ENCODE measurements around the gene SIPA1L3. TPM values are rescaled to one million over a fixed set of nuclear protein-coding genes. Genes with fewer than 3 reads are reported as not detected.

Gene SIPA1L3
- total RNA-seq, 1 experiment from 2014 or later, result 36.0 TPM

GRCh38 chr19:38183251-38183897 lies 276.4 kb downstream of the SIPA1L3 start:
- POLR2A ChIA-PET, result interaction anchor here (0.5 kb wide), 1 partner anchor 718 kb away, joined by 4 read pairs; no protein-coding TSS in a partner anchor
- Mint-ChIP-seq H3K36me3 (ENCODE audit: insufficient read depth, unreplicated experiment) (peaks cover 66% of the 10 kb centered on the region), H3K9me3 (ENCODE audit: unreplicated experiment) (no peaks in the 10 kb centered on the region), H3K4me3 (ENCODE audit: unreplicated experiment) (no peak overlapping the region), H3K27me3 (ENCODE audit: insufficient read depth, unreplicated experiment) (no peaks in the 10 kb centered on the region), H3K27ac (ENCODE audit: low read depth, unreplicated experiment) (no peak overlapping the region), H3K4me1 (ENCODE audit: insufficient read depth, unreplicated experiment) (peaks cover 4% of the 10 kb centered on the region)
- TF ChIP-seq, protein P1, sequence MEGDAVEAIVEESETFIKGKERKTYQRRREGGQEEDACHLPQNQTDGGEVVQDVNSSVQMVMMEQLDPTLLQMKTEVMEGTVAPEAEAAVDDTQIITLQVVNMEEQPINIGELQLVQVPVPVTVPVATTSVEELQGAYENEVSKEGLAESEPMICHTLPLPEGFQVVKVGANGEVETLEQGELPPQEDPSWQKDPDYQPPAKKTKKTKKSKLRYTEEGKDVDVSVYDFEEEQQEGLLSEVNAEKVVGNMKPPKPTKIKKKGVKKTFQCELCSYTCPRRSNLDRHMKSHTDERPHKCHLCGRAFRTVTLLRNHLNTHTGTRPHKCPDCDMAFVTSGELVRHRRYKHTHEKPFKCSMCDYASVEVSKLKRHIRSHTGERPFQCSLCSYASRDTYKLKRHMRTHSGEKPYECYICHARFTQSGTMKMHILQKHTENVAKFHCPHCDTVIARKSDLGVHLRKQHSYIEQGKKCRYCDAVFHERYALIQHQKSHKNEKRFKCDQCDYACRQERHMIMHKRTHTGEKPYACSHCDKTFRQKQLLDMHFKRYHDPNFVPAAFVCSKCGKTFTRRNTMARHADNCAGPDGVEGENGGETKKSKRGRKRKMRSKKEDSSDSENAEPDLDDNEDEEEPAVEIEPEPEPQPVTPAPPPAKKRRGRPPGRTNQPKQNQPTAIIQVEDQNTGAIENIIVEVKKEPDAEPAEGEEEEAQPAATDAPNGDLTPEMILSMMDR (IDR thresholded peaks at IDR 0.05; ENCODE audit: unreplicated experiment), result no peak
- intact Hi-C loops (cut with micrococcal nuclease), result no loop called here
- no TSS peak for BruUV-seq (replicated peaks)
- CTCF ChIA-PET, result interaction anchor here (0.6 to 3.8 kb wide), 2 partner anchors 24 to 281 kb away, joined by 3 to 9 read pairs; no protein-coding TSS in a partner anchor
- no peak for DNase-seq (ENCODE audit: unreplicated experiment)

DNA sequence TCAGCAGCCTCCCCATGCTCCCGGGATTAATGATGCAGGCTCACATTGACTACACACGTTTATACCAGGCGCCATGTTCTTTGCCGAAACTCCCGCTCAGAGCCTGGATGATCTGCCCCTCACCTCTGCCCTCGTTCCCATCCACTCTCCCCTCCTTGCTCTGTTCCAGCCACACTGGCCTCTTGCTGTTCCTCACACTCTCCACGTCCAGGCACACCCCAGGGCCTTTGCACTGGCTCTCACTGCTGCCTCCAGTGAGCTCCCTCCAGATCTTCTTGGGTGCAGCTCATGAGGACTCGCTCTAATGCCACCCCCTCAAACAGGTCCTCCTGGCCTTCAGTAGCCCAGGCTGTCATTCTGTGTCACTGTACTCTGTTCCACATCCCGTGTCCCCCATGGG lies 277.8 kb downstream of the SIPA1L3 start:
- H3K36me3 Mint-ChIP-seq (ENCODE audit: insufficient read depth, unreplicated experiment), result peaks cover 64% of the 10 kb centered on the region
- CTCF ChIA-PET, result interaction anchor here (0.6 to 0.7 kb wide), 3 partner anchors 32 to 282 kb away, joined by 3 read pairs; no protein-coding TSS in a partner anchor
- TF ChIP-seq, protein P1 (IDR thresholded peaks at IDR 0.05; ENCODE audit: unreplicated experiment), result no peak

GRCh38 chr19:38185562-38185961 lies 278.6 kb downstream of the SIPA1L3 start:
- Mint-ChIP-seq H3K27ac (ENCODE audit: low read depth, unreplicated experiment) (no peak overlapping the region), H3K4me1 (ENCODE audit: insufficient read depth, unreplicated experiment) (peaks cover 9% of the 10 kb centered on the region), H3K9me3 (ENCODE audit: unreplicated experiment) (no peaks in the 10 kb centered on the region), H3K36me3 (ENCODE audit: insufficient read depth, unreplicated experiment) (peaks cover 58% of the 10 kb centered on the region), H3K27me3 (ENCODE audit: insufficient read depth, unreplicated experiment) (no peaks in the 10 kb centered on the region), H3K4me3 (ENCODE audit: unreplicated experiment) (no peak overlapping the region)
- DNase-seq (ENCODE audit: unreplicated experiment), result no peak
- intact Hi-C loops (cut with micrococcal nuclease), result no loop called here
- TF ChIP-seq, protein P1 (IDR thresholded peaks at IDR 0.05; ENCODE audit: unreplicated experiment), result no peak
- POLR2A ChIA-PET, result no interaction called here
- CTCF ChIA-PET, result interaction anchor here (0.6 kb wide), 1 partner anchor 29 kb away, joined by 3 read pairs; no protein-coding TSS in a partner anchor
- BruUV-seq (replicated peaks), result no TSS peak

More for the DNA sequence above, 277.8 kb downstream of the SIPA1L3 start:
- DNase-seq (ENCODE audit: unreplicated experiment), result no peak
- POLR2A ChIA-PET, result no interaction called here
- Mint-ChIP-seq H3K27ac (ENCODE audit: low read depth, unreplicated experiment) (no peak overlapping the region), H3K9me3 (ENCODE audit: unreplicated experiment) (no peaks in the 10 kb centered on the region), H3K27me3 (ENCODE audit: insufficient read depth, unreplicated experiment) (no peaks in the 10 kb centered on the region), H3K4me3 (ENCODE audit: unreplicated experiment) (no peak overlapping the region), H3K4me1 (ENCODE audit: insufficient read depth, unreplicated experiment) (peaks cover 9% of the 10 kb centered on the region)
- intact Hi-C loops (cut with micrococcal nuclease), result no loop called here
- no TSS peak for BruUV-seq (replicated peaks)

DNA sequence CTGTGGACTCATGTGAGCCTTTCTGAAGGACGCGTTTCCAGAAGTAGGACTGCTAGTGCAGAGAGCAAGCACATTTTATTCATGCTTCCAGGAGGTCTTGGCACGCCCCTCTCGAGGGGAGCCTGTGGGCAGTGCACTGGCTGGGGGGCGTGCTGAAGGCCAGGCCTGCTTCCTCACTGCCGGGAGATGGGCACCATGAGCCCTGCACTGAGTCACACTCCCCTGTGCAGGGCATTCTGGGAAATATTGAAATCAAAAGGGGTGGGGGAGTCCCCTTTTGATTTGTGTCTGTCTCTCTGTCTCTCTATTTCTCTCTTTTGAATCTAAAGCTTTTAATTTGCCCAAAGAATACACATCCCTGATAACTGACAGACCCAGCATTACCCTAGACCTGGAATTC lies 283.1 kb downstream of the SIPA1L3 start:
- H3K4me3 Mint-ChIP-seq (ENCODE audit: unreplicated experiment), result no peak overlapping the region
- TF ChIP-seq, protein P1 (IDR thresholded peaks at IDR 0.05; ENCODE audit: unreplicated experiment), result no peak
- H3K36me3 Mint-ChIP-seq (ENCODE audit: insufficient read depth, unreplicated experiment), result peaks cover 53% of the 10 kb centered on the region
- no TSS peak for BruUV-seq (replicated peaks)
- peaks cover 6% of the 10 kb centered on the region for H3K4me1 Mint-ChIP-seq (ENCODE audit: insufficient read depth, unreplicated experiment)
- DNase-seq (ENCODE audit: unreplicated experiment), result peak; percentile 9
- H3K9me3 Mint-ChIP-seq (ENCODE audit: unreplicated experiment), result no peaks in the 10 kb centered on the region
- no peaks in the 10 kb centered on the region for H3K27me3 Mint-ChIP-seq (ENCODE audit: insufficient read depth, unreplicated experiment)
- intact Hi-C loops (cut with micrococcal nuclease), result no loop called here
- POLR2A ChIA-PET, result no interaction called here
- H3K27ac Mint-ChIP-seq (ENCODE audit: low read depth, unreplicated experiment), result no peak overlapping the region
- CTCF ChIA-PET, result interaction anchor here (0.7 kb wide), 1 partner anchor 64 kb away, joined by 3 read pairs; no protein-coding TSS in a partner anchor
